Loucy (cell line): Measurements from ENCODE around the gene ZNF407.

Experiments used
- H2AFZ ChIP-seq: fragments of 200-600 bp; sonication (generic); 2 replicates; pipeline ENCODE4 v1.6.0; 2016; ENCODE audit warnings: antibody characterized with exemption, mild to moderate bottlenecking, low read length, moderate library complexity
- H3F3A ChIP-seq: fragments of 200-600 bp; 2 replicates; pipeline ENCODE4 v1.6.0; 2016; ENCODE audit warnings: antibody characterized with exemption, low read depth, mild to moderate bottlenecking
- H3K27me3 ChIP-seq: fragments of 200-600 bp; sonication (generic); 2 replicates; pipeline ENCODE4 v1.6.1; 2014; ENCODE audit warnings: low read length, mild to moderate bottlenecking; ENCODE audit not compliant: insufficient read depth, poor library complexity, severe bottlenecking
- H3K36me3 ChIP-seq: fragments of 200-600 bp; sonication (generic); 2 replicates; pipeline ENCODE4 v1.6.1; 2016; ENCODE audit warnings: low read length; ENCODE audit not compliant: insufficient read depth
- H3K4me1 ChIP-seq: fragments of 200-600 bp; sonication (generic); 2 replicates; pipeline ENCODE4 v1.5.1; 2014; ENCODE audit warnings: low read length, mild to moderate bottlenecking; ENCODE audit not compliant: insufficient read depth, poor library complexity, severe bottlenecking
- H3K4me2 ChIP-seq: fragments of 200-600 bp; sonication (generic); 2 replicates; pipeline ENCODE4 v1.6.0; 2014; ENCODE audit warnings: antibody characterized with exemption, low read length, low read depth, mild to moderate bottlenecking; ENCODE audit not compliant: poor library complexity, severe bottlenecking
- H3K4me3 ChIP-seq: fragments of 200-600 bp; sonication (generic); 2 replicates; pipeline ENCODE4 v1.5.1; 2014; ENCODE audit warnings: low read length, mild to moderate bottlenecking, mixed read lengths; ENCODE audit not compliant: poor library complexity, severe bottlenecking
- H3K79me2 ChIP-seq: fragments of 200-600 bp; sonication (generic); 2 replicates; pipeline ENCODE4 v1.6.1; 2014; ENCODE audit warnings: low read length; ENCODE audit not compliant: insufficient read depth
- H3K9ac ChIP-seq: fragments of 200-600 bp; sonication (generic); 2 replicates; pipeline ENCODE4 v1.6.0; 2014; ENCODE audit warnings: mild to moderate bottlenecking, low read depth, low read length, moderate library complexity; ENCODE audit not compliant: poor library complexity, severe bottlenecking
- H3K9me2 ChIP-seq: fragments of 200-600 bp; sonication (generic); replicated peaks from 2 replicates; pipeline ENCODE4 v1.6.1; 2016; ENCODE audit warnings: low read depth, low read length, mixed read lengths
- H3K9me3 ChIP-seq: fragments of 200-600 bp; sonication (generic); 2 replicates; pipeline ENCODE4 v1.6.1; 2014; ENCODE audit warnings: mild to moderate bottlenecking, antibody characterized with exemption, low read length, low read depth; ENCODE audit not compliant: insufficient read depth
- H4K20me1 ChIP-seq: fragments of 200-600 bp; sonication (generic); 2 replicates; pipeline ENCODE4 v1.6.0; 2014; ENCODE audit warnings: antibody characterized with exemption, low read length, mild to moderate bottlenecking; ENCODE audit not compliant: insufficient read depth, poor library complexity, severe bottlenecking
- CTCF ChIP-seq: fragments of 200-600 bp; sonication (generic); conservative IDR thresholded peaks from 2 replicates; pipeline ENCODE4 v1.5.1; 2014; ENCODE audit warnings: mild to moderate bottlenecking, antibody characterized with exemption, low read length
- EZH2phosphoT487 ChIP-seq: fragments of 200-600 bp; IDR thresholded peaks from 2 replicates; pipeline ENCODE4 v1.6.1; 2018; ENCODE audit warnings: antibody characterized with exemption, mild to moderate bottlenecking, moderate library complexity, borderline replicate concordance

ZNF407 gene

GRCh38 chr18:74796841-74797576 lies 199.3 kb downstream of the ZNF407 start:
- Histone ChIP-seq H3K4me1 (no peaks in the 10 kb centered on the region), H3K9me3 (no peaks in the 10 kb centered on the region), H3K4me2 (no peak overlapping the region), H2AFZ (no peak overlapping the region), H4K20me1 (no peaks in the 10 kb centered on the region), H3K9ac (no peak overlapping the region), H3K9me2 (no peaks in the 10 kb centered on the region), H3K79me2 (no peaks in the 10 kb centered on the region), H3K4me3 (no peak overlapping the region), H3K36me3 (no peaks in the 10 kb centered on the region), H3F3A (no peaks in the 10 kb centered on the region), H3K27me3 (no peaks in the 10 kb centered on the region)
- TF ChIP-seq CTCF: no peak
- TF ChIP-seq EZH2phosphoT487: no peak

- H3K4me1 ChIP-seq: no peaks in the 10 kb centered on the region
- no peak overlapping the region for H3K4me3 ChIP-seq
- H2AFZ ChIP-seq: no peak overlapping the region
- no peaks in the 10 kb centered on the region for H3K9me3 ChIP-seq
- TF ChIP-seq CTCF (no peak), EZH2phosphoT487 (no peak)
- H3K27me3 ChIP-seq: no peaks in the 10 kb centered on the region
- H3K4me2 ChIP-seq: no peak overlapping the region
- no peaks in the 10 kb centered on the region for H3K9me2 ChIP-seq
- H4K20me1 ChIP-seq: no peaks in the 10 kb centered on the region
- H3F3A ChIP-seq: no peaks in the 10 kb centered on the region
- no peaks in the 10 kb centered on the region for H3K79me2 ChIP-seq
- no peak overlapping the region for H3K9ac ChIP-seq
- H3K36me3 ChIP-seq: no peaks in the 10 kb centered on the region
Measured at GRCh38 chr18:74797577-74798151, 200.0 kb downstream of the ZNF407 start.

- Histone ChIP-seq H3F3A (no peaks in the 10 kb centered on the region), H3K9ac (no peak overlapping the region), H3K79me2 (no peaks in the 10 kb centered on the region), H2AFZ (no peak overlapping the region), H4K20me1 (no peaks in the 10 kb centered on the region), H3K9me2 (no peaks in the 10 kb centered on the region), H3K27me3 (no peaks in the 10 kb centered on the region), H3K4me1 (no peaks in the 10 kb centered on the region), H3K4me3 (no peak overlapping the region), H3K9me3 (no peaks in the 10 kb centered on the region), H3K4me2 (no peak overlapping the region), H3K36me3 (no peaks in the 10 kb centered on the region)
- TF ChIP-seq CTCF (no peak), EZH2phosphoT487 (no peak)
Measured at GRCh38 chr18:74799542-74799941, 201.9 kb downstream of the ZNF407 start.
